22Rv1 (cell line): Measurements from ENCODE around the gene ACAP3.

Experiments
- CTCF ChIP-seq: fragments of 450-650 bp; IDR thresholded peaks from 2 replicates; pipeline ENCODE4 v1.5.1; 2017; ENCODE audit warnings: mild to moderate bottlenecking
- ZFX ChIP-seq: fragments of 450-650 bp; IDR thresholded peaks from 2 replicates; pipeline ENCODE4 v1.6.1; 2017; ENCODE audit warnings: antibody characterized with exemption, borderline replicate concordance

GRCh38 chr1:1324524-1325287 lies 17.0 kb upstream of the ACAP3 start, which contains the start of the genes CPTP and INTS11:
- TF ChIP-seq CTCF = no peak
- no peak for TF ChIP-seq ZFX
